AG10803 (cell line): Measurements from ENCODE around the gene RUSF1.
"Not testable (repeated sequence)": the region's sequence is repeated elsewhere in the genome, so short reads cannot be mapped to it uniquely, and the experiment has no call there.

ENCODE experiments used
- DNase-seq: peaks from one replicate; pipeline ENCODE4 v3.0.0; 2010; ENCODE audit warnings: low read depth
- H3K4me3 ChIP-seq: 2 replicates; pipeline ENCODE4 v1.5.1; 2011; ENCODE audit warnings: mild to moderate bottlenecking, low read length, control low read depth
- TF ChIP-seq, protein P1 (sequence below): conservative IDR thresholded peaks from 2 replicates; pipeline ENCODE4 v1.5.1; 2011; ENCODE audit warnings: mild to moderate bottlenecking, low read length, control low read depth, inconsistent platforms

RUSF1 gene

DNA sequence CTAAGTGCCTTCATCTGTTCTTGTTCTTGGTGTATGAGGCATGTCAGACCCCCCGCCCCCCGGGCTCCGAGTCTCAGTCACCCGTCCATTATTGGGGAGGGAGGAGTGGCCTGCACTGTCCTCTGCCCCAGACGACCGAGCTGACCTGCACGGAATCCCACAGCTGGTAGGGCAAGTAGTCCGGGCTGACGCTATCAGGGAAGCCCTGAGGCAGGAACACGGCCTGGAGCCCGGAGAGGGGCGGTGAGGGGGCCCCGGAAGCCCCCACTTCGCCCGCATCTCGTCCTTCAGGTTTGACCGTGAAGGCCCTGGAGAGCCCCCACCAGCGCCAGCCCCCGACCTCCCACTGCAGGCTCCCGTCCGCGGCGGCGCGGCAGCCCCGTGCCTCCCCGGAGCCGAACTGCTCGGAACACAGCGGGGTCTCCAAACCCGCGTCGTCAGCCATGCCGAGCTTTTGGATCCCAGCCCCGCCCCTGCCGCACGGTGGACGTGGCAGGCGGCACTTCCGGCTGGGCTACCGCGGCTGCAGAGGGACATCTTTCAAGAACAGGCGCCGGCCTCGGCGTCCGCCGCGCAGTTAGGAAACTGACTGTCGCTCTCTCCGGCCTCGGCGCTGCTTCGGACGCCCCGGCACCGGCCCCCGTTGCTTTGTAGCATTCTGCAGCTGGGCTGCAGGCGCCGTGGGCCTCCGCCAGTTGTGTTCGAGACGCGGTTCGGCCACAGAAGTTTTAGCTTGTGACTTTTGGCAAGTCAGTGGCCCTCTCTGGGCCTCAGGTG, at the start of gene RUSF1:
Gene RUSF1, minus strand, starts transcription at position 463 of the 777 bp plus-strand sequence. Its CDS starts 18 bp downstream, at position 445.
- peak; percentile 90 for DNase-seq
- H3K4me3 ChIP-seq: peak within 1 kb of the TSS; percentile 97
- TF ChIP-seq, protein P1, sequence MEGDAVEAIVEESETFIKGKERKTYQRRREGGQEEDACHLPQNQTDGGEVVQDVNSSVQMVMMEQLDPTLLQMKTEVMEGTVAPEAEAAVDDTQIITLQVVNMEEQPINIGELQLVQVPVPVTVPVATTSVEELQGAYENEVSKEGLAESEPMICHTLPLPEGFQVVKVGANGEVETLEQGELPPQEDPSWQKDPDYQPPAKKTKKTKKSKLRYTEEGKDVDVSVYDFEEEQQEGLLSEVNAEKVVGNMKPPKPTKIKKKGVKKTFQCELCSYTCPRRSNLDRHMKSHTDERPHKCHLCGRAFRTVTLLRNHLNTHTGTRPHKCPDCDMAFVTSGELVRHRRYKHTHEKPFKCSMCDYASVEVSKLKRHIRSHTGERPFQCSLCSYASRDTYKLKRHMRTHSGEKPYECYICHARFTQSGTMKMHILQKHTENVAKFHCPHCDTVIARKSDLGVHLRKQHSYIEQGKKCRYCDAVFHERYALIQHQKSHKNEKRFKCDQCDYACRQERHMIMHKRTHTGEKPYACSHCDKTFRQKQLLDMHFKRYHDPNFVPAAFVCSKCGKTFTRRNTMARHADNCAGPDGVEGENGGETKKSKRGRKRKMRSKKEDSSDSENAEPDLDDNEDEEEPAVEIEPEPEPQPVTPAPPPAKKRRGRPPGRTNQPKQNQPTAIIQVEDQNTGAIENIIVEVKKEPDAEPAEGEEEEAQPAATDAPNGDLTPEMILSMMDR: no peak

GRCh38 chr16:31542763-31543162, 34.6 kb upstream of the RUSF1 start:
- TF ChIP-seq, protein P1: no peak
- no peak overlapping the region for H3K4me3 ChIP-seq
- DNase-seq: no peak

DNA sequence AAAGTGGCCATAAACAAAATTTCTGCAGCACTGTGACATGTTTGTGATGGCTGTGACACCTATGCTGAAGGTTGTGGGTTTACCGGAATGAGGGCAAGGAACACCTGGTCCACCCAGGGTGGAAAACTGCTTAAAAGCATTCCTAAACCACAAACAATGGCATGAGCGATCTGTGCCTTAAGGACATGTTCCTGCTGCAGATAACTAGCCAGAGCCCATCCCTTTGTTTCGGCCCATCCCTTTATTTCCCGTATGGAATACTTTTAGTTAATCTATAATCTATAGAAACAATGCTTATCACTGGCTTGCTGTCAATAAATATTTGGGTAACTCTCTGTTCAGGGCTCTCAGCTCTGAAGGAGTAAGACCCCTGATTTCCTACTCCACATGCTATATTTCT, 31.6 kb upstream of the RUSF1 start:
- not testable (repeated sequence) for DNase-seq, H3K4me3 ChIP-seq

DNA sequence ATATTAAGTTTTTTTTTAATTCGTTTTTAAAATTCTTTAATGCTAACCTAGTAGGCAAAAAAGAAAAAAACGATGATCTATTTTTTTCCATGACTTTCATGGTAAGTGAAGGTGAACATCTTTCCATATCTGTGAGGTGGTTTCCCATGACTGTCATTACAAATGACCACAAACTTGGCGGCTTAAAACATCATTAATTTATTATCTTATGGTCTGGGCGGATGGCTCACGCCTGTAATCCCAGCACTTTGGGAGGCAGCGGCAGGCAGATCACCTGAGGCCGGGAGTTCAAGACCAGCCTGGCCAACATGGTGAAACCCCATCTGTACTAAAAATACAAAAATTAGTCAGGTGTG, 30.0 kb upstream of the RUSF1 start:
- H3K4me3 ChIP-seq, DNase-seq: not testable (repeated sequence)

- DNase-seq: no peak
These were observed 29.4 kb upstream of the RUSF1 start for GRCh38 chr16:31537362-31538242.

DNA sequence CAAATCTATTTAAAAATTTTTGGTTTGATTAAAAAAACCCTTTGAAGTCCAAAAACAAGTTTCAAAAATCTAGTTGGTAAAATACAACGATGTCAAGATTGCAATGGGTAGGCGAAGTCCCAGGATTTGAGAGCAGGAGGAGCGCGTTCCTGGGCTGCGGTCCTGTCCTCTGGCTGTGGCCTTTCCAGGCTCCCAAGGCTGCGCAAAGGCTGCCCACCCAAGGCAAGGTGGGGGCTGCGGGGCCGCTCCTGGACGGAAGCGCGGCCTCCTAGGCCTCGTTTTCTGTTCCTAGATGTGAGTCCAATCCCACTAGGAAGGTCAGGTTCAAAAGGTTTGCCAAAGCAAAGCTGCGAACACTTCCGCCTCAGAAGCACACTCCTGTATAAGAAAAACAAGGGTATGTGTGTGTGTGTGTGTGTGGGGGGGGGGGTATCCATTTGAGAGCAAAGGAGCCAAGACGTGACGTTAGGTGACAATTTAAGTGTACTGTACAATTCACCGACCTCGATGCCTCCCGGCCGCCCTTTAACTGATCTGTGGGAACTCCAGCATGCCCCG, 28.7 kb upstream of the RUSF1 start:
- H3K4me3 ChIP-seq: no peak overlapping the region

More at GRCh38 chr16:31537362-31538242, 29.4 kb upstream of the RUSF1 start:
- no peak overlapping the region for H3K4me3 ChIP-seq
- TF ChIP-seq, protein P1: no peak

DNA sequence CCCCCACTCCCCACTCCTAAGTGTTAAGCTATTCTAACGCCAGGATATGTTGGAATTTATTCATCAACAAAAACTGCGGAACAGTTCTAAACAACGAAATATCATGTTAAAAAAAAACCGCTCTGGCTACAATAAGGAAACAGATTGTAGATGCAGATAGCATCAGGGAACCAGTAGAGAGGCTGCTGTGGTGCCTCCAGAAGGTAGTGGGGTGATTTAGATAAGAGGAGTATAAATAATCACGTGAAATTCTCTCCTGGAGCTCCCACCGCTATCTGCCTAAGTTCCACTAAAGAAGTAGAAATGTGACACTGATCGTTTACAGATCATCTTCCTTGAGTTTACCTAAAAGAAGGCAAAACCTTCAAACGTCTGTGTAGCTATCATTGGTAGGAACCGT, 27.5 kb upstream of the RUSF1 start:
- no peak for DNase-seq
- no peak overlapping the region for H3K4me3 ChIP-seq
- TF ChIP-seq, protein P1: no peak

More for the DNA sequence above, 28.7 kb upstream of the RUSF1 start:
- TF ChIP-seq, protein P1: no peak
- no peak for DNase-seq
